Gastroesophageal sphincter (tissue), 3 donors: ENCODE data around the gene CHD5.

ENCODE experiments used
- CTCF ChIP-seq, 4 experiments: fragments of 200-600 bp in 2 of 4; fragments of 450-650 bp in 2 of 4; sonication (generic) in 1 of 4; IDR thresholded peaks; one replicate each; pipeline ENCODE4 v1.5.1; 2017 to 2019; ENCODE audit warnings: antibody characterized with exemption in 4 of 4, mild to moderate bottlenecking in 2 of 4, moderate library complexity in 2 of 4
- POLR2A ChIP-seq, 2 donors: fragments of 450-650 bp; IDR thresholded peaks; one replicate each; pipeline ENCODE4 v1.6.1; 2017; ENCODE audit warnings: antibody characterized with exemption in 2 of 2, mild to moderate bottlenecking in 2 of 2, moderate library complexity in 1 of 2

GRCh38 chr1:6077919-6078318 is 102.2 kb downstream of the CHD5 start:
- TF ChIP-seq CTCF (IDR thresholded peaks at IDR 0.05) (no peak), POLR2A (IDR thresholded peaks at IDR 0.05) (no peak)
